Parathyroid adenoma (tissue), 2 donors: ENCODE measurements around the gene LMO4.
A peak's percentile ranks its signal among the peaks of the same experiment; 100 is the strongest.

Experiments used
- H2AFZ ChIP-seq: fragments of 300-600 bp; sonication (generic); one replicate; pipeline ENCODE4 v1.7.0; 2017; ENCODE audit warnings: antibody characterized with exemption, mild to moderate bottlenecking
- H3K27ac ChIP-seq: fragments of 300-600 bp; sonication (generic); one replicate; pipeline ENCODE4 v1.7.0; 2017
- H3K27me3 ChIP-seq: fragments of 300-600 bp; sonication (generic); one replicate; pipeline ENCODE4 v1.7.0; 2017; ENCODE audit warnings: low read length; ENCODE audit not compliant: control insufficient read depth, insufficient read depth
- H3K36me3 ChIP-seq: fragments of 300-600 bp; sonication (generic); one replicate; pipeline ENCODE4 v1.7.0; 2017; ENCODE audit warnings: low read length; ENCODE audit not compliant: control insufficient read depth, insufficient read depth
- H3K4me1 ChIP-seq: fragments of 300-600 bp; sonication (generic); one replicate; pipeline ENCODE4 v1.7.0; 2017; ENCODE audit warnings: control low read depth
- H3K4me2 ChIP-seq: fragments of 300-600 bp; sonication (generic); one replicate; pipeline ENCODE4 v1.7.0; 2017; ENCODE audit warnings: low read length
- H3K4me3 ChIP-seq: fragments of 300-600 bp; sonication (generic); one replicate; pipeline ENCODE4 v1.7.0; 2017; ENCODE audit warnings: low read depth, low read length
- H3K79me2 ChIP-seq: fragments of 300-600 bp; sonication (generic); one replicate; pipeline ENCODE4 v1.7.0; 2017; ENCODE audit warnings: control low read depth
- H3K9ac ChIP-seq: fragments of 300-600 bp; sonication (generic); one replicate; pipeline ENCODE4 v1.7.0; 2017; ENCODE audit warnings: mild to moderate bottlenecking
- H3K9me3 ChIP-seq: fragments of 300-600 bp; sonication (generic); one replicate; pipeline ENCODE4 v1.7.0; 2017; ENCODE audit warnings: low read length; ENCODE audit not compliant: control insufficient read depth
- CTCF ChIP-seq: fragments of 300-600 bp; sonication (generic); IDR thresholded peaks from one replicate; pipeline ENCODE4 v1.7.0; 2017; ENCODE audit warnings: antibody characterized with exemption, mild to moderate bottlenecking
- donor health status: primary hyperparathyroidism.

Gene LMO4

DNA sequence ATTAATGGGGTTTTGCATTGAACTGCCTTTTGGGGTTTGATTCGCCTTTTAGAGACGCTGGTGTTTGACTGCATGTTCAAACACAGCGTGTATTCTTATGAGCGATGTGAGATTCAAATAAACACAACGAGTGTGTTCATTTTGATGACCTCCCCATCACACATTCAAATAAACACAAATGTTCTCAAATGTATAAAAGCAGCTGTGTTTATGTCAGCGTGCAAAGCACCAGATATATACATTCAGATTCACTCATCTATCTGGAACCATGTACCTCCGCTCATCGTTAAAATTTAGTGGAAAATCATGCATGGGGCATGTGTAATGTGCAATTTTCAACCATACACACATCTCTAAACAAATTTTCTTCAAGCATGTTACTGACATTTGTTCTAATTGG is 21.4 kb upstream of the LMO4 start:
- Histone ChIP-seq H3K9me3 (no peaks in the 10 kb centered on the region), H3K79me2 (no peaks in the 10 kb centered on the region), H3K4me1 (no peaks in the 10 kb centered on the region), H3K4me3 (no peak overlapping the region), H3K9ac (no peak overlapping the region), H3K36me3 (no peaks in the 10 kb centered on the region), H3K4me2 (no peak overlapping the region), H3K27ac (no peak overlapping the region), H3K27me3 (no peaks in the 10 kb centered on the region), H2AFZ (no peak overlapping the region)
- TF ChIP-seq CTCF = no peak

DNA sequence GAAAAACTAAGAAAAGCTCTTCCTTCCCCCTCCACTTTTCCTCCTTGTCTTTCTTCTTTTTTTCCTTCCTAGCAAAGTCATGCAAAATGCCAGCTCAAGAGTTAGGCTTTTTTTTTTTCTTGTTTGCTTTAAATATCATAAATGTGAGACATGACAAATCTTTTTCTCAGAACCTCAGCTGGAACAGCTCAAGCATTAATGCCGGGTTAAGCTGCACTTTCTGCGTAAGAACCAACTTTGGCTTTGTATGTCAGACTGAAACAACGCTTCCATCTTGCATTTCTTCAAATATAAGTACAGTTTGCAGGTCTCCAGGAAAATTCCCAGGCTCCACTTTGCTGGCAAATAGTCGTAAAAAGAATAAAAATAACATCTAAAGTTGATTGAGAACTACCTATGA is 20.7 kb upstream of the LMO4 start:
- no peaks in the 10 kb centered on the region for H3K4me1 ChIP-seq
- no peak overlapping the region for H2AFZ ChIP-seq
- H3K9ac ChIP-seq = no peak overlapping the region
- H3K36me3 ChIP-seq = no peaks in the 10 kb centered on the region
- H3K79me2 ChIP-seq = no peaks in the 10 kb centered on the region
- H3K27ac ChIP-seq = no peak overlapping the region
- no peak overlapping the region for H3K4me2 ChIP-seq
- TF ChIP-seq CTCF = no peak
- no peaks in the 10 kb centered on the region for H3K9me3 ChIP-seq
- H3K4me3 ChIP-seq = no peak overlapping the region
- H3K27me3 ChIP-seq = no peaks in the 10 kb centered on the region

DNA sequence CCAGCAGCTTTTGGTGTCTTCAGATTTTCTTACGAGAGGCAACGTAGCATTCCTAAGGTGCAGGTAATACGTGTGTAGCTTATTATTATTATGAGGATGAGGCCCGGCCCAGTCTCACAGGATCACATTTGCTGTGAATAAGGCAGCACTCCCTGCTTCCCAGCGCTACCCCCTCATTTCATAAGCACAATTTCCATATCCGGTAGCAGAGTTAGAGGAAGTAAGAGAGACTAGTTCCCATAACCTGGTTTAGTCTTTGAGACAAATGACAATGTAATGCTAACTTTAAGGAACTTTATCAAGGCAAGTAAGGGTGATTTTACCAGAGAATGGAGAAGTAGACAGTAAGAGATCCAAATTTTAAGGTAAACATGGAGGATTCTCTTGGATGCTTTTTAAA is 14.6 kb upstream of the LMO4 start:
- Histone ChIP-seq H3K4me1 (no peaks in the 10 kb centered on the region), H3K9ac (no peak overlapping the region), H3K4me2 (no peak overlapping the region)

GRCh38 chr1:87318056-87318650 is 10.5 kb upstream of the LMO4 start:
- Histone ChIP-seq H3K4me1 (no peaks in the 10 kb centered on the region), H3K36me3 (no peaks in the 10 kb centered on the region), H3K4me3 (no peak overlapping the region), H3K9ac (no peak overlapping the region), H3K27ac (no peak overlapping the region), H3K4me2 (peak overlapping the region; percentile 2), H2AFZ (peak overlapping the region; percentile 42), H3K27me3 (no peaks in the 10 kb centered on the region), H3K79me2 (no peaks in the 10 kb centered on the region), H3K9me3 (no peaks in the 10 kb centered on the region)
- TF ChIP-seq CTCF = no peak

More for the DNA sequence above, 14.6 kb upstream of the LMO4 start:
- Histone ChIP-seq H2AFZ (no peak overlapping the region), H3K4me3 (no peak overlapping the region), H3K9me3 (no peaks in the 10 kb centered on the region), H3K27me3 (no peaks in the 10 kb centered on the region), H3K36me3 (no peaks in the 10 kb centered on the region), H3K79me2 (no peaks in the 10 kb centered on the region), H3K27ac (no peak overlapping the region)
- TF ChIP-seq CTCF = no peak

DNA sequence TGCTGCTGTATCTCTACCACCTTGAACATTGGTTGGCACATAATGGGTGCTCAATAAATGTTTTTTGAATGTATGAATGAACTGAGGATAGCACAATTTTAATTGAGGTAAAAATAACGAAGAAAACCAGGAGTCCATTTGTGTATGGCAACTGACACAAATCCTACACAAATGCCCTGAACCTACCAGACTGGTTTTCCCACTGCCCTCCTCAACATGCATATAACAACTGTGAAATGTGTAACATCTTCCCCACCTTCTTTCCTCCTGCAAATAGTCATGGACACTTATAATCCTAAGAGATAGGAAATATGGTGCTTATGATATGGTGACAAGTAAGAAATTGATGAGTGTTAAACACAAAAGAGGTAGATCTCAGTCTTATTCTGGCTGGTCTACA is 9.9 kb upstream of the LMO4 start:
- no peak overlapping the region for H2AFZ ChIP-seq
- H3K27me3 ChIP-seq = no peaks in the 10 kb centered on the region
- no peaks in the 10 kb centered on the region for H3K9me3 ChIP-seq
- H3K4me2 ChIP-seq = no peak overlapping the region
- TF ChIP-seq CTCF = no peak
- no peak overlapping the region for H3K4me3 ChIP-seq
- no peak overlapping the region for H3K9ac ChIP-seq
- H3K27ac ChIP-seq = no peak overlapping the region
- H3K4me1 ChIP-seq = no peaks in the 10 kb centered on the region
- no peaks in the 10 kb centered on the region for H3K79me2 ChIP-seq
- H3K36me3 ChIP-seq = no peaks in the 10 kb centered on the region
